ENCODE measurements around the gene CD9. TPM values are rescaled to one million over a fixed set of nuclear protein-coding genes. Genes with fewer than 3 reads are reported as not detected.

Gene CD9
- total RNA-seq, 1 donor from 2014 or later: 55.5 TPM

GRCh38 chr12:6229224-6230218 is 29.3 kb downstream of the CD9 start:
- no peaks in the 10 kb centered on the region for H3K27me3 ChIP-seq (ENCODE audit: low read depth)
- peak overlapping the region; percentile 90 for H3K27ac ChIP-seq (replicated peaks)
- H3K4me1 ChIP-seq: peaks cover 100% of the 10 kb centered on the region
- intact Hi-C loops (cut with micrococcal nuclease): no loop called here
- DNase-seq: peak; percentile 54
- peaks cover 7% of the 10 kb centered on the region for H3K36me3 ChIP-seq
- TF ChIP-seq CTCF (IDR thresholded peaks at IDR 0.05; ENCODE audit: borderline replicate concordance): no peak
- H3K4me3 ChIP-seq: peak overlapping the region; percentile 12
- no peaks in the 10 kb centered on the region for H3K9me3 ChIP-seq (replicated peaks)

- Histone ChIP-seq H3K27ac (replicated peaks) (peak overlapping the region; percentile 90), H3K4me3 (peak overlapping the region; percentile 12), H3K9me3 (replicated peaks) (no peaks in the 10 kb centered on the region), H3K27me3 (ENCODE audit: low read depth) (no peaks in the 10 kb centered on the region), H3K4me1 (peaks cover 100% of the 10 kb centered on the region), H3K36me3 (peaks cover 15% of the 10 kb centered on the region)
- intact Hi-C loops (cut with micrococcal nuclease): no loop called here
- peak; percentile 42 for DNase-seq
- TF ChIP-seq CTCF (IDR thresholded peaks at IDR 0.05; ENCODE audit: borderline replicate concordance): no peak
Measured at GRCh38 chr12:6230321-6231110, 30.3 kb downstream of the CD9 start.

- peaks cover 94% of the 10 kb centered on the region for H3K4me1 ChIP-seq
- peak overlapping the region; percentile 90 for H3K27ac ChIP-seq (replicated peaks)
- H3K36me3 ChIP-seq: peaks cover 26% of the 10 kb centered on the region
- H3K27me3 ChIP-seq (ENCODE audit: low read depth): no peaks in the 10 kb centered on the region
- intact Hi-C loops (cut with micrococcal nuclease): no loop called here
- H3K9me3 ChIP-seq (replicated peaks): no peaks in the 10 kb centered on the region
- no peak overlapping the region for H3K4me3 ChIP-seq
- no peak for TF ChIP-seq CTCF (IDR thresholded peaks at IDR 0.05; ENCODE audit: borderline replicate concordance)
- DNase-seq: no peak
Measured at GRCh38 chr12:6231359-6232268, 31.4 kb downstream of the CD9 start.

- H3K4me3 ChIP-seq: no peak overlapping the region
- peaks cover 42% of the 10 kb centered on the region for H3K36me3 ChIP-seq
- no peaks in the 10 kb centered on the region for H3K9me3 ChIP-seq (replicated peaks)
- peak overlapping the region; percentile 90 for H3K27ac ChIP-seq (replicated peaks)
- H3K27me3 ChIP-seq (ENCODE audit: low read depth): no peaks in the 10 kb centered on the region
- DNase-seq: no peak
- intact Hi-C loops (cut with micrococcal nuclease): no loop called here
- H3K4me1 ChIP-seq: peaks cover 77% of the 10 kb centered on the region
- no peak for TF ChIP-seq CTCF (IDR thresholded peaks at IDR 0.05; ENCODE audit: borderline replicate concordance)
Measured at GRCh38 chr12:6233121-6233971, 33.1 kb downstream of the CD9 start.

Data from left ventricle myocardium inferior (tissue), 1 donor.